Measurements from ENCODE around the gene SLC35F1.
A peak's percentile ranks its signal among the peaks of the same experiment; 100 is the strongest.

The SLC35F1 gene

DNA sequence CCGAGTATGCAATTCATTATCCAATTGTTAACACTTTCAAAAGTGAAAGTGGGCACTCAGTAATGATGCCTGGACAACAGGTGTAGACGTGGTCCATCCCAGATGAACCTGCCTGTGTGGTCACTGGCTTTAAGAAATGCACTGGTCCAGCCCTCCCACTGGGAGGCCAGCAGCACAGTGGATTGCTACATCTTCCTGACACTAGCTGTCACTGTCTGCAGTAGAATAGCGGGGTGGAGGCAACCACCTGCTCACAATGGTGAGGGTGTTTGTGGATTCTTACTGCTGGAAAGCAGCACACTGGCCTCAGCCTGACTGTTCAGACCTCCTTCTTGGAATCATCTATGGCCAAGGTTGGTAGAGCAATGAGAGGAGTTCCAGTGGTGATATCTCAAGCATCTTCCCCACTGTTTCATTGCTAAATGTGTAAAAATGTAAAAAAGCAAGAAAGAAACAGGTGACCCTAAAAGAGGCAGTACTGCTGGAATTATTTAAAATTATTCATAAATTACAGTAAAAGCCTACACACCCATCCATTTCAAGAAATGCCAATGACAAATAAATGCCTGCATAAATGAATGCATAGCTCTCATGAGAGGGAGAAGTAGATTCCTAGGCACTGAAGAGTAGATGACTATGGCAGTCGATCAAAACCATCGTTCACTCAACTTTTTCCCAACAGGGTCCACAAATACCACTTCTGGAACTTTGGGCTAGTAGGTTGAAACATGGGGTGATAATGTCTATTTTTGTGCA, 413.0 kb downstream of the SLC35F1 start:
- DNase-seq: no peak

DNA sequence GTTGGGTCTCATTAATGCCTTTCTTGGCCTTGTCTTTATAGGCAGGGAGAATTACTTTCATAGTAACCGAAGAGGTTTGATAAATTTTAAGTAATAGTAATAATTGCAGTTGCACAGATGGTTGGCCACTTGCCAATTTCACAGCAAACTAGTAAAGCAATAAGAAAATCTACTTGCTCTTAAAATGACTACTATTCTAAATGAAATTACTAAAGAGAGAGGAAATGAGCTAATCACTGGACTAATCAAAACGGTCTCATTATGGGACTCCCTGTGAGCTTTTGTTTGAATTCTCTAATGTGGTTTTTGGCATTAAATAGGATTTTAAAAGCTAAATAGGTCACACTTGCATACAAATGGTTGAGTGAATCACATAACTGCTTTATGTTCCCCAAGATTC, 413.6 kb downstream of the SLC35F1 start:
- DNase-seq: no peak

- no peak for DNase-seq
Observed at GRCh38 chr6:118324116-118324515, 417.1 kb downstream of the SLC35F1 start.

- no peak for DNase-seq
Observed at GRCh38 chr6:118325220-118325860, 418.3 kb downstream of the SLC35F1 start.

- no peak for DNase-seq
Observed at GRCh38 chr6:118326712-118327111, 419.6 kb downstream of the SLC35F1 start.

- no peak for DNase-seq
Observed at GRCh38 chr6:118327237-118327636, 420.2 kb downstream of the SLC35F1 start.

- no peak for DNase-seq
Observed at GRCh38 chr6:118333772-118334171, 426.7 kb downstream of the SLC35F1 start.

- no peak for DNase-seq
Observed at GRCh38 chr6:118334634-118335033, 427.6 kb downstream of the SLC35F1 start.

DNA sequence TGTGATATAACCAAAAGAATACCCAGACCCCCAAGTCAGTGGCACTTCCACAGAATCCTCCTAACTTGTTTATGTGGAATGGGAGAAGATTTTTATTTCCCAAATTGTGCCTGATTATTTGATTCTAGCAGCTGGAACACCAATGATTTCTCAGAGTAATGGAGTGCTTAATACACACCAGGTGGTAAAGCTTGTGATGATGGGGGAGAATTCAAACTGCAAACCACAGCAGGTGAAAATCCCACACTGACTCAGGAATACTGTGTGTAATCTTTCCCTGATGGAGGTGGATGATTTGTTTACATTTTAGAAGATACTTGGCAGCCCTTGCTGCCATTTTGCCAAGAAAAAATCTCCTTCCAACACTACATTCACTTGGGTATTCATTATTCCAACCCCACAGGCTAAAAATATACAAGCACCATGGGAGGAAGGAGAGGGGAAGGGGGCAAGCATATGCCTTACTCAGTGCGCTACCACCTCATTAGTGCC, 428.3 kb downstream of the SLC35F1 start:
- DNase-seq: no peak

- DNase-seq: no peak
Observed at GRCh38 chr6:118344014-118344670, 437.1 kb downstream of the SLC35F1 start.

DNA sequence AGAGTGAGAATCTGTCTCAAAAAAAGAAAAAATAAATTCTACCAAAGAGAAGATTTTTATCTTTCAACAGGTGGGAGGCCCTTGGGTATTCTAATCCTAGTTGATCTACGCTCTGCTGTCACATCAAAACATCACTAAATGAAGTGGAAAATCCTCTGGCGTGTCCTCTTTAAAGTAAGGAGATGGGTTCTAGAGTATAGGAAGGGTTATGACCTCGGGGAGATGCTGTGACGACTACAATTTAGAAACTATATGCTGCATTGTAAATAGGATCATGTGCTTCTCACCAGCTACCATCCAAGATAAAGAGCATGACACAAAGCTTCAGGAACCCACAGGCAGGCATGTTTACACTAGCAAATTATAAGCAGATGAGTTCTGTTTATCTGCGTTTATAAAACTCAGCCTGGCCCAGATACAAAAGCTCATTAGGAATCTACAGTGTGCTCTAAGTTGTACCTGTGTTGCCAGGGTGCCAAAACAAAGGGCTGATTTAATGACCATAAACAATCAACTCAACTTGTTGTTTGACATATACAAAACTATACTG, 443.9 kb downstream of the SLC35F1 start:
- DNase-seq: no peak

DNA sequence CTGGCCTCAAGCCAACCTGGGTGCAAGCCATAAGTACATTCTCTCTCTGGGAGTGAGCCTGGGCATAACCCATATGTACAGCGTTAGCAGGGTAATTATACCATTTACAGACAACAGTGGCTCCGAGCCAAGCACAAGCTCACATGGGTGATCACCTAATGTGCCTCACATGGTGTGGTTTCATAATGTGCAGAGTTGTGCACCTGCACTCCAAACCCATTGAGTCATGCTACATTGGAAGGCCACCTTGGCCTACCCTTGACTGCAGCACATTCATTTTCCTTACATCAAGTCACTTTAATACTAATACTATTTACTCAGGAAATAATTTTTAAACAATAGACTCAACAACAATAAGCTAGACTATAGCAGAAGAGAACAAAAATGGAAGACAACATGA, 446.5 kb downstream of the SLC35F1 start:
- DNase-seq: peak; percentile 23

DNA sequence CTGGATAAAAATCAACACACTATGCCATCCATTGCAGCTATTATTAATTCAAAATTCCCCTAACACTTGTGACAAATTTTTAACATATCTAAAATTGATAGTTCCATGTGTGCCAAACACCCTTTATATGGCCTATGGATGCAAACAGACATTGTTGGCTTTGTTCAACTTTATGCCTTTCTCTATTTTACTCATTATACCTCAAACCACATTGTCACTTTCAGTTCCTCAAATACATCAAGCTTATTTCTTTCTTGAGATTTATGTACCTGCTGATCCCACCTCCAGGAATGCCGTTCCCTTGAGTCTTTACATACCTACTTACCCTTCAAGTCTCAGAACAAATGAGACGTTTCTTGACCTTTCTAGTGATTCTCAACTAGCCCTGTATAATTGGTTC, 447.6 kb downstream of the SLC35F1 start:
- no peak for DNase-seq

DNA sequence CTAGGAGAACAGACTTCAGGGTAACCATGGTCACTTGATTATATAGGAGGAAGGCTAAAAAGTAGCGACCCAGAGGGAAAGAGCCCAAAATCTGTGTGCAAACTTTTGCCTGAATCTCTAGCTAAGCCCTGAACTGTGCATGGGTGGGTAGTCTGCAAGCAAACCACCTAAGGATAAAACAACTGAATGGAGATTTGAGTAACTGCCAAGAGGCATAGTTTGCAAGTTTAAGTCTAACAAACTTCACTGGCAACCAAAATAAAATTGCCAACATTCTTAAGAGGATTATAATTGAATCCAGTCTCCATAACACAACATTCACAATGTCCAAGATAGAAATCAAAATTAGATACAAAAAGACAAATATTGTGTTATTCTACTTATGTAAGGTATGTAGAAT, 449.0 kb downstream of the SLC35F1 start:
- DNase-seq: no peak

- no peak for DNase-seq
Observed at GRCh38 chr6:118356686-118357085, 449.6 kb downstream of the SLC35F1 start.

All from RPMI8226 (cell line).